Endometrium (tissue), 2 donors: Measurements from ENCODE around the gene NTN4.
"Not testable (repeated sequence)": the region's sequence is repeated elsewhere in the genome, so short reads cannot be mapped to it uniquely, and the experiment has no call there.

Source experiments
- FAIRE-seq: peaks from 2 replicates; lab custom pipeline; 2012; peaks lifted over from hg19 to GRCh38; lab: Jason Lieb, UNC
- donor health status: control.
- donor health status: control.

NTN4 gene

DNA sequence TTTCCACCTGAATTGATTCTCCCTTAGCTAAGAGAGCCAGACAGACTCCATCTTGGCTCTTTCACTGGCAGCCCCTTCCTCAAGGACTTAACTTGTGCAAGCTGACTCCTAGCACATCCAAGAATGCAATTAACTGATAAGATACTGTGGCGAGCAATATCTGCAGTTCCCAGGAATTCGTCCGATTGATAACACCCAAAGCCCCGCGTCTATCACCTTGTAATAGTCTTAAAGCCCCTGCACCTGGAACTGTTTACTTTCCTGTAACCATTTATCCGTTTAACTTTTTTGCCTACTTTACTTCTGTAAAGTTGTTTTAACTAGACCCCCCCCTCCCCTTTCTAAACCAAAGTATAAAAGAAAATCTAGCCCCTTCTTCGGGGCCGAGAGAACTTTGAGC is 44.5 kb downstream of the NTN4 start:
- not testable (repeated sequence) for FAIRE-seq

DNA sequence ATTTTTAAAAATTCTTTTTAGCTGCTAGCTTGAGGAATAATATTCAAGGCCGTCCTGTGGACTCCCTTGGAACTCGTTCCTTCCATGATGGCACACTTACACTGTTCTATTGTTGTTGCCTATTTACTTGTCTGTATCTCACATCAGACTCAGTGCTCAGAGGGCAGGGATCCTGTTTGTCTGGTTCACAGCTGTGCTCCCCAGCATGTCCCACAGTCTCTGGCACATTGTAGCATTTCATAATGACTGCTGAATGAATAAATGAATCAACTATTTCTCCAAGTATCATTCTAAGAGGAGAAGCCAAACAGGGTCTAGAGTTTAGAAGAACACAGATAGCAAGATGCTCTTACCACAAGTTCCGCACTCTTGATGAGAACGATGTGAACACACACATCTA is 48.0 kb downstream of the NTN4 start:
- no peak for FAIRE-seq

DNA sequence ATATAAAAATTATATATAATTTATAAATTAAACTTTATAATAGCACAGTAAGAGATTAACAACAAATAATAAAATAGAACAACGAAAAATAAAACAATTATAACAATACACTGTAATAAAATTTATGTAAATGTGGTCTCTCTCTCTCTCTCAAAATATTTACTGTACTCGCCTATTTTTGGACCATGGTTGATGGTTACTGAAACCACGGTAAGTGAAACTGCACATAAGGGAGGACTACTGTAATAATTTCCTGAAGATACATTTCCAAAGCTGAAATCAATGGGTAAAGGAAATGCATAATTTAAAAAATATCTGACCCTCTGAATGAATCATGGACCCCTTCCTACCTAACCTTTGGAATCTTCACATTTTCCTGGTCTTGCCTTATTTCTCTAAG is 48.9 kb downstream of the NTN4 start:
- no peak for FAIRE-seq

DNA sequence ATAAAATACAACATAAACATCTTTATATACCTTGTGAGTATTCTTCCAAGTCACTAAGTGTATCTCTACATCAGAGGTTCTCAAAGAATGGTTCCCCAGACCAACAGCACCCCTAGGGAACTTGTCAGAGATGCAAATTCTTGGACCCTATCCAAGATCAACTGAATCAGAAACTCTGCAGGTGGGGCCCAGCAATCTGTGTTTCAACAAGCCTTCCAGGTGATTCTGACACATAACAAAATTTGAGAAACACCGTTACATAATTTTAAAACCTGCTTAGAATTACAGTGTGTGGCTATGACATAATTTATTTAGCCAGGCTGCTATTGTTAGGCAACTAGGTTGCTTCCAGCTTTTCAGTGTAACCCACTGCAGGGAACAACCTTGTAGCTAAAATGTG is 49.8 kb downstream of the NTN4 start:
- no peak for FAIRE-seq

DNA sequence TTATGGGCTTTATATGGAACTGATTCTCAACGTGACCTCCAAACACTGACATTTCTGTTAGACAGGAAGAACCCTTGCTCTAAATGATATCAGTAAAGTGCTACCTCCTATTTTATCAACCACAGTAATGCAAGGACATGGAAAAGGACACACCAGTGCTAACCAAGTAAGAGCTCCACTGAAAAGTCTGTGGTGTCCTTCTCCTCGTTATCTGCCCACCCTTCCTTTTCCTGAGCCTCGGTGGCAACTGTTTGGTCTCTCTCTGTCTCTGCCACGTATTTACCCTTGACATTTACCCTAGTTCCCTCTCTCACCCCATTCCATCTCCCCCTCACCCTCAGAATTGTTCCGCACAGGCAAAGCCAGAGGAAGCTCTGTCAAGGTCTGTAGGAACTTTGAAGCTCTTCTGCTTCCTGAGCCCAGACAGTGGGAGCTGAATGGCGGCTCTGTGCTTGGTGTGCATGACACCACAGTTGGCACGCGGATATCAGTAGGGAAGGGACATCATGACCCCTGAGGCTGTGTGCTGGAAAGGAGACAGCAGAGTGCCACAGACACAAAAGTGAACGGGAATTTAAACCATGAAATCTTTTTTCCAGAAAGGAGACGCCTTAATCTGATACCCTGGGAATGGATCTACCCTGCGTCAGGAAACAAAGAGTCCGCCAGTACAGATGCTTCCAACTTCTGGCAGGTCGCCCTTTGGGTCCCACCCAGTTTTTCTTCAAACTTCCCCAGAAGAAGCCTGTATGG is 50.8 kb downstream of the NTN4 start:
- no peak for FAIRE-seq

DNA sequence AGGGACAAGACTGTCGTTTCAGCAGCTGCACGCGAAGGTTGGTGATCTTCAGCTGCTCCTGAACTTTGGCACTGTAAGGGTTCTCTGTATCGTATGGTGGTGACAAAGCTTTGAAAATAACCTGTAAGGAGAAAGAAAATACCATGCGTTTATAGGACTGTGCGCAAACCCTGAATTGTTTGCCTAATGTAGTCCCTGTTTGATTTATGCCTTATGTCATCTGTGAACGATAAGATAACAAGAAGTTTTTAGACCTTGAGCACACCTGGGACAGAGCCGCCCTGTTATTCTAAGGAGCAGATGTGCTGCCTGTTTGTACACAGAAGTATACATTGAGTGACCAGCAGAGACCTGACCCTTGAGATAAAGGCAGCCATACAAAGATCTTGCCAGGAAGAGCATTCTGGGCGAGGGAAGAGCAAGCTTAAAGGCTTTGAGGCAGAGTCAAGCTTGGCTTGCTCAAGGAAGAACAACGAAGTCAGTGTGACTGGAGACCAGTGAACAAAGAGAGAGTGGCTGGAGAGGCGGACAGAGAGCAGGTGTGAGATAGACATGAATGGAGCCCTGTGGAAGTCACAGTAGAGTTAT is 52.4 kb downstream of the NTN4 start:
- FAIRE-seq = no peak

DNA sequence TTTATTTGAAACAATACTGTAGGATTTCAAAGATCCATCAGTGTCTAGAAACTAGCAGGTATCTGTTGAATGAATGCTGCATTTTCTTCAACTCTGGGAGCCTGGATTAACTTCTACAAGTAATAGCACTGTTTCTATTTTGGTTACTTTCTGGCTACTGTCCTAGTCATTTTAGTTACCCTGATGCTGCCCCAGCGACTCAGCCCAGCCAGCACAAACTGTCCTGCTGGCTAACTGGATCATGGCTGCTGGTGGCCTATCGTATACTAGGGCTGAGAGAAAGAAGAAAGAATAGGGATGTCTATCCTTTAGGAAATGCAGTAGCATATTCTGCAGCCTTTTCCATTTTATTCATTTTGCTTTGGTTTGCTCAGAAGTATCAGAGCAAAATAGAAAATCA is 53.9 kb downstream of the NTN4 start:
- FAIRE-seq = no peak

DNA sequence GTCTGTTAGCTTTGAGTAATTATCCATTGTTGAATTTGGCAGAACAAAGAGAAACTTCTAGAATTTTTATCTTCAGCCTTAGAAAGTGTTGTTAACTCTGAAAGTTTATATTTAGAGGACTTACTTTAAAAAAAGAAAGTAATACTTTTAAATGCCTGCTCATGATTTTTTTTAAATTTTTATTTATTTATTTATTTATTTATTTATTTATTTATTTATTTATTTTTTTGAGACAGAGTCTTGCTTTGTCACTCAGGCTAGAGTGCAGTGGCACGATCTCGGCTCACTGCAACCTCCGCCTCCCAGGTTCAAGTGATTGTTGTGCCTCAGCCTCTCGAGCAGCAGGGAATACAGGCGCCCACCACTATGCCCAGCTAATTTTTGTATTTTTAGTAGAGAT is 54.8 kb downstream of the NTN4 start:
- FAIRE-seq = not testable (repeated sequence)

DNA sequence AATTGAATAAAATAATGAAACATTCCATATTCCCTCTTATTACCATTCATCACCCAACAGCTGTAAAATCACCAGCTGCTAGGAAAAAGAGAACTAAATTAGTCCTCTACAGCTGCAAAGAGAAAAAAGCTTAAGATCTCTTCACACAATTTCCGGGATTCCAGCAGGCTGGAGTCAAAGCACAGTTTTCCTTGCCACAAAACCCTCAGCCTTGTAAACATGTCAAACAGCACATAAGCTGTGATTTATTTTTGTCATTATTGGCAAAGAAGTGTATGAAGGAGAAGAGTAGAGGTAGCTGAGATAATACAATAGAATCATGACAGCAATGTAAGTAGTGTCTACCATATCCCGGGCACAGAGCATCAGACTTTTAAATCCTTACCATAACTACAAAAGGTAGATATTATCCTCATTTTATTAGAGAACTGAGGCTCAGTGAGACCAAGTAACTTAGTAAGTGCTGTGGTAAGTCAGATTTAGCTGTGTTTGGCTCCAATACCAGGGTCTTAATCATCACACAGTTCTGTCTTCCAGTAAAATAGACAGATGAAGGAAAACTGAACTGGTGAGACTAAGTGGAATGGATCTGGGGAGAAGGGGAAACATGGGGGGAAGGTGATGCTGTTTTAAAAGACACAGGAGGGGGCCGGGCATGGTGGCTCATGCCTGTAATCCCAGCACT is 57.3 kb downstream of the NTN4 start:
- peak; percentile 15 for FAIRE-seq

DNA sequence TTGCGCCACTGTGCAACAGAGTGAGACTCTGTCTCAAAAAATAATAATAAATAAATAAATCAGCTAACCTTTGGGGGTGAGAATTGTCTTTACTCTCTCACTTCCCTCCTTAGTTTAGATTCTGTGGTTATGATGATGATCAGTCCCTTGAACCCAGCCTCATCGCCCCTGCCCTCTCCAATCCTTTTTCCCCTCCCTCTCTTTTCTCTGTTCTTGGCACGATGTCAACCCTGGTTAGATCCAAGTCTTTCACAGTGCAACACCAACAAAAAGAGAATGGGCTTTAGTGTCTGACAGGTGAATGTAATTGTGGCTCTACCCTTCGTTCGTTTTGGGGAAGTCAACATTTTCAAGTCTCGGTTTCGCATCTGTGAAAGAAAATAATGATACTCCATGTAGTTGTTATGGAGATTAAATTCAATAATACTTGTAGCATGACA is 59.0 kb downstream of the NTN4 start:
- no peak for FAIRE-seq

DNA sequence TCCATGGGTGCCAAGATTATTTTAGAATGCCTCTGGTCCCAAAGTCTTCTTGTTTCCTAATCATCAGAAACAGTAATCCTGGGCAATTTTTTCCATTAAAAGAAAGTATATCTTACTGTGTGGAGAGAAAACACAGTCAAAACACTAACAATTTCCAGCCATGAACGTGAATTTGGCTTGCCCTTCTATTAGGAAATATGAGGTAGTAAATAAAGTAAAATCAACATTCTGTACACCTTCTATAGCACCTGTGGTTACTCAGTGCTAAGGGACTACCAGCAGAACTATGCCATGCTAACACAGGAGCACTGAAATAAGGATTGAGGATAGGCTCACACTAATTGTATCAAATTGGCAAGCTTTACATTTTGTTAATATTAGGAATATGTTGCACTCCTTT is 60.1 kb downstream of the NTN4 start:
- FAIRE-seq = no peak

DNA sequence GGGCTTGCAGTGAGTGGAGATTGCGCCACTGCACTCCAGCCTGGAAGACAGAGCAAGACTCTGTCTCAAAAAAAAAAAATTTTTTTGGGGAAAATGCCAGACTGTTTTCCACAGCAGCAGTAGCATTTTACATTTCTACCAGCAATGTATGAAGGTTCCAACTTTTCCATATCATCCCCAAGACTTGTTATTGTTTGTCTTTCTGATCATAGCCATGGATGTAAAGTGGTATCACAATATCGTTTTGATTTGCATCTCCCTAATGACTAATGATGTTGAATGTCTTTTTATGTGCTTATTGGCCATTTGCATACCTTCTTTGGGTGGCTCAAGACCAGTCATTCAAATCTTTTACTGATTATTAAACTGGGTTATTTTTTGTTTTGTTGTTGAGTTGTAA is 63.7 kb downstream of the NTN4 start:
- FAIRE-seq = no peak

DNA sequence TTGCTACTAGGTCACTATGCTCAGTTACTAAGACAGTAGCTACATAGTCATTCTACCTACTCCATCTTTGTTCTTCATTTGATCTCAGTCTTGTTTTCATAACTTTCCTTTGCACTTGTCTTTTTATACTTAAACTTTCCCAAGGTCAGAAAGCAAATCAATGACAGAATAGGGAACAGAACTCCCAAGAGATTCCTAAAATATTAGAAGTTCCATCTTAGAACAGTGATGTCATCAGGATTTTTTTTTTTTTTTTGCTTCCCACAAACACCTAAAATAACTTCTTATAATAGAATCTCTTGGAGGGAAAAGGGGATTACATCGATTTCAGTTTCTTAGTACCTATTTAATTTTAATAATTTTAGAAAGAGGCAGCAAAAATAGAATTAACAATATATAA is 65.8 kb downstream of the NTN4 start:
- FAIRE-seq = no peak

DNA sequence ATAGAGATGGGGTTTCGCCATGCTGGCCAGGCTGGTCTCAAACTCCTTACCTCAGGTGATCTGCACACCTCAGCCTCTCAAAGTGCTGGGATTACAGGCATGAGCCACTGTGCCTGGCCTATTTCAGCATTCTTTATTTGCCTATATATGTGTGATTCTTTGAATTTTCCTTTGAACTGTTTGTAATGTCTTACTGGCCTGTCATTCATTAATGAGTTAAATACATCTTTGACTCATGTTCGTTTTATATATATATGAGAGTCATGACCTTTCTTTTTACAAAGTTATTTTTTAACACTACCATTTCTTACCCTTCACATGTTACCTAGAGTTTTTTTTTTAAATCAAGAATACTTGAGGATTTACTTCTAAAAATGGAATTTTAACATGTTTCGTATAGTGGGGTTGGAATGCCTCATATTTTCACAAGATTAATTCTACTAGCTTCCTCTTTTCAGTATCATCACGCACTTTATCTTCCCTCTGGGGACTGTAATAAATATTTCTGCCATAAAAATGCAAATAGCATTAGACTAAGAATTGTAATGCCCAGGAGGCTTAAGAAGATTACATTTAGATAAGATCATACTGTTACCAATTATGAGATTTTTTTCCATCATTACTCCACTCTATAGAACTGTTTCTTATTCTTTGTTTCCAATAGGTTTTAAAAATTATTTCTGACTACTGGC is 66.7 kb downstream of the NTN4 start:
- no peak for FAIRE-seq

DNA sequence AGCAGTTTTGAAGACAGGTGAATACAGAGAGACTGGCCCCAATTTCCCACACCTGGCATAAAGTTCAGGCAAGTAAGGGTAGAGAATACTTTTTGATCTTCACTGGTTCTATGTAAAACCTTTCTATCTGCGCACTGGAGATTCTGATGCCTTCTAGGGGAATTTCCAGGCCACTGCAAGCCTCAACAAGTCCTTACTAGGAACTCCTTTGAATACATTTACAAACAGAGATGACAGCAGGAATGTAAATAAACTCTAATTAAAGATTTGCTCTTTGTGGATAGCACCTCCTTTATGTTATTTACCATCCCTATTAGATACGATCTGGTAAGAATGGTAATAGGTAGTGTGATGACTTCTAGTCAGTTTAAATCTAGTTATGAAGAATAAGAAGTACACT is 69.2 kb downstream of the NTN4 start:
- FAIRE-seq = no peak

DNA sequence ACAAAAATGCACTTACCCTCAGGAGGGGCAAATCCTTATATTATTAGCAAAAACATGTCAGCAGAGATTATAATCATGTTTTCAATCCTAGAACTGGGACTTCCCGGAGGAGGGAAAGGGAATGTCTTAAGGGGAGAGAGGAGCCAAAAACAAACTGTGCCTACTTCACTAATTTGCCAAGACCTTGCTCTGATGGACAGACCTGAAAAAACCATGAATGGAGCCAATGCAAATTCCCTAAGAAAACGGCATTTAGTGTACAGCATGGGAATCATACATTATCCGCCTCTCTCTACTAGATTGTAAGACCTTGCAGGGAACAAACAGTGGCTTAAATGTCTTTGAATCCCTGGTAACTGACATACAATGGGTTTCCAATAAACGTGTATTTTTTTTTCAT is 70.4 kb downstream of the NTN4 start:
- no peak for FAIRE-seq

DNA sequence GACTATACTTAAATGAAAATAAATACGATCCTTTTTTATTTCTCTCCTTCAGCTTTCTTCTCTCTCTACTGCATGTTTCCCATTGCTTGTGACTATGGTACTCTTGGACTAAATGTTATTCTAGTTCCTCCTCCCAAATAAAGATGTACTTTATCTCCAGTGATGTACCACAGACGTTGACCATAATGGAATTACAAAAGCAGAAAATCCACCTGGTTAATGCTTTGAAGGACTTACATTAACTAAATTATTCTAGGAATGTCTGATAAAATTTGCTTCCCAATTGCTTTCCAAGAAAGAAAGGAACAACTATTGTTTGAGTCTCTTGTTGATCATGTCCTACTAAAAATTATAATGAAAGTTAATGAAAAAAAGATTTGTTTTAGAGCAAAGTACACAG is 71.8 kb downstream of the NTN4 start:
- no peak for FAIRE-seq

DNA sequence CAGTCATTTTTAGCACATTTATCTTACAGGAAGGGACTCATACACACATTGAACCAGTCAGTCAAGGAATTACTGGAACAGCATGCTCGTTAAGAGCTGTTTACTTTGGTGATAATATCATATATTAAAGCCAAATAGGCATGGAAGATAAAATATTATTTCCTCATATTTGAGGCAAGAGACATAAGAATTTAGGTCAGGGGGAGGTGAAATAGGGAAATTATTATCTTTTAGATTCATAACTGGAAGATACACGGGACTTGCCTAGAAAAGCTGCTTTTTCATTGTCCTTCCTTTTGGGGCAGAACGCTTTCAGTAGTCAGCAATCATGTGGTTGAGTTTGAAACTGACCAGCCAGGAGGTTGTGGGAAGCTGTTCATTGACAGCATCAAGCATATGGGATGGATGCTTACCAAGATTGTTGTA is 72.5 kb downstream of the NTN4 start:
- FAIRE-seq = no peak

DNA sequence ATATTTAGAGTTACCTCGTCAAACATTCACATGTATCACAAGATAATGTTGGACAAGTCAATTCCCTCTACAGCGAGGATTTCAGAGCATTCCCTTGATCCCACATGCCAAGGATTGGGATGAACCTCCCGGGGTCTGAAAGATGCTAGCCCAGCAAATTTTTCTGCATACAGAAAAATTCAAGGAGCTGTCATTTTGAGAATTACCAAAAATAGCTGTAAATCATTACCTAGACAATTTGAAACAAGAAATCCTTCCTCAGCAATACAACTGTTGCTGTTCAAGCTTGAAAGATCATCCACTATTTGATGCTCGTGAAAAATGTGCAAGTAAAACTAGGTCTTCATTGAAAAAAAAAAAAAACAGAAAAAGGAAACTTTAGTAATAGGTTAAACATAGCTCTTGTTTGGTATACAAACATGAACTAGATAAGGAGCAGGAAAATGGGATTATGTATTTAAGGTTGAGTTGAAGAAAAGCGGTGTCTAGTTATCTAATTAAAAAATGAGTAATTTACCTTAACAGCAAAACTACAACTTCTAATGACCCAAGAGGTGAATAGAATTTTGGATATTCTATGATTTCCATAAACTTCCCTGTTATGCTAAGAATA is 73.1 kb downstream of the NTN4 start:
- no peak for FAIRE-seq

DNA sequence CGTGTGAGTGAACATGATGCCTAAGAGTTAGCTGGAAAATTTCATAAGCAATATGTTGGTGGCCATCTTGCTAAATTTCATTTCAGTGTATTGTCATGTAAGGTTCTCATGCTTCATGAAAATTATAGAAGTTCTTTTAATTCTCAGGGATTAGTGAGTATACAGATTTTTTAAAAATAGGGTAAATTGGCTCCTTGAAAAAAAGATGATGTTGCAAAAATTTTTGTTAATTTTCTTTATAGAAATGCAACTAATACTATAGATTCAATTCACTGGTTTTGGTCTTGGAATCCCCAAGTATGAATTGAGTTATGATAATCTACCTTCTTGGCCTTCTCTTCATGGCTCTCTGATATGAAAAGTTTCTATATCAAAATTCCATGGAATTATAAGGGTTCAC is 75.4 kb downstream of the NTN4 start:
- no peak for FAIRE-seq

DNA sequence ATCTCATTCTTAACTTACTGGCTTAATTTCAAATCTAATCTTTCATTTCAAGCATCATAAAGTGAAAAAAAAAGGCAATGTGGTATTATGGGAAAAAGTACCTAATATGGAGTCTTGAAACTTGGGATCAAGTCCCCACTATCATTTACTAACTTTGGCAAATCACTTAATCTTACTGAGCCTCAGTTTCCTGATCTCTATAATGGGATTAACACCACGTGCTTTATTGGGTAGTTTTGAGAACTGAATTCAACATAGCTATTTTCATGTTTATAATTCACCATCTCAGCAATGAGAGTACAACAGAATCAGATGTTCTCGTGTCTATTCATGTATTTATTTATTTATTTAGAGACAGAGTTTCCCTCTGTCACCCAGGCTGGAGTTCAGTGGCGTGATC is 78.3 kb downstream of the NTN4 start:
- FAIRE-seq = no peak

DNA sequence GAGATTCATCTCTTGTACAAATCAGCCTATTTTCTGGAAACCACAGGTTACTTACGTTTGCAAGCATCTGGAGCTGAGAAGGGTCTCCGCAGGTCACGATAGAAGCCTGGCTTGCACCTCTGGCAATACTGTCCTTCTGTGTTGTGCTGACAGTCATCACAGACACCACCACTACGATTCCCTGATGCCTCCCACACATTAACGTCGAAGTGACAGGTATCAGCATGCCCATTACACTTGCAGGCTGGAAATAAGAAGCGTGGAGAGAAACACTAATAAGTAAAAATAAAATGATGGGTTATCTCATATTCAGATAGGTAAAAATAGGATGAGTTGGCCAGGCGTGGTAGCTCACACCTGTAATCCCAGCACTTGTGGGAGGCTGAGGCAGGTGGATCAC is 80.2 kb downstream of the NTN4 start:
- FAIRE-seq = no peak

DNA sequence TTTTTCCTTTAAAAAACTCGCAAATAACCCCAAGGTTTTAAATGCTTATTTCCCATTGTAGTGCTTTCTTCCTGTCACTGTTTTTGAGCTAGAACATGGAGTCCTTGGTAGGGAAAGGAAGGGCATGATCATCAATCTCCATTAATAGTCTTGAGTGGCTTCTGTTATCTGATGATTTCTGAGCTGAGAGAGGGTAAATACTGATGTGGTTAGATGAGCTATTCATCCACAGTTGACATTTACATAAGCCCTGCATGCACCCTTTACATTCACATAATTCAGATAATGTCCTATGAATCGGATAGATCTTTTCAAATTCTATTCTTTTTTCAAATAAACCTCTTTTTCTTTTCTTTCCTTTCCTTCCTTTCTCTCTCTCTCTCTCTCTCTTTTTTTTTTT is 81.4 kb downstream of the NTN4 start:
- no peak for FAIRE-seq
